Measurements from ENCODE around the gene ATXN10.
A peak's percentile ranks its signal among the peaks of the same experiment; 100 is the strongest.

ATXN10 gene

GRCh38 chr22:45775062-45775461 is 103.4 kb downstream of the ATXN10 start:
- Histone ChIP-seq H3K27me3 (ENCODE audit: low read depth, low read length) (no peaks in the 10 kb centered on the region), H3K36me3 (replicated peaks; ENCODE audit: low read depth, low read length) (peaks cover 13% of the 10 kb centered on the region), H3K4me2 (ENCODE audit: low read length) (peak overlapping the region; percentile 68), H3K79me2 (ENCODE audit: low read length) (peaks cover 16% of the 10 kb centered on the region), H4K20me1 (ENCODE audit: insufficient read depth, low read length) (peaks cover 6% of the 10 kb centered on the region; the same call in 1 of the 2 replicates), H3K9me3 (ENCODE audit: insufficient read depth, low read length) (peaks cover 20% of the 10 kb centered on the region; the same call in 1 of the 2 replicates), H3K4me3 (ENCODE audit: low read length) (peak overlapping the region; percentile 48), H2AFZ (ENCODE audit: low read depth, low read length) (no peak overlapping the region), H3K27ac (ENCODE audit: low read length) (peak overlapping the region; percentile 7; the same call in 1 of the 2 replicates), H3K4me1 (ENCODE audit: low read length) (peaks cover 47% of the 10 kb centered on the region), H3K9ac (ENCODE audit: low read length) (no peak overlapping the region)
- TF ChIP-seq, protein P1, sequence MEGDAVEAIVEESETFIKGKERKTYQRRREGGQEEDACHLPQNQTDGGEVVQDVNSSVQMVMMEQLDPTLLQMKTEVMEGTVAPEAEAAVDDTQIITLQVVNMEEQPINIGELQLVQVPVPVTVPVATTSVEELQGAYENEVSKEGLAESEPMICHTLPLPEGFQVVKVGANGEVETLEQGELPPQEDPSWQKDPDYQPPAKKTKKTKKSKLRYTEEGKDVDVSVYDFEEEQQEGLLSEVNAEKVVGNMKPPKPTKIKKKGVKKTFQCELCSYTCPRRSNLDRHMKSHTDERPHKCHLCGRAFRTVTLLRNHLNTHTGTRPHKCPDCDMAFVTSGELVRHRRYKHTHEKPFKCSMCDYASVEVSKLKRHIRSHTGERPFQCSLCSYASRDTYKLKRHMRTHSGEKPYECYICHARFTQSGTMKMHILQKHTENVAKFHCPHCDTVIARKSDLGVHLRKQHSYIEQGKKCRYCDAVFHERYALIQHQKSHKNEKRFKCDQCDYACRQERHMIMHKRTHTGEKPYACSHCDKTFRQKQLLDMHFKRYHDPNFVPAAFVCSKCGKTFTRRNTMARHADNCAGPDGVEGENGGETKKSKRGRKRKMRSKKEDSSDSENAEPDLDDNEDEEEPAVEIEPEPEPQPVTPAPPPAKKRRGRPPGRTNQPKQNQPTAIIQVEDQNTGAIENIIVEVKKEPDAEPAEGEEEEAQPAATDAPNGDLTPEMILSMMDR (IDR thresholded peaks at IDR 0.05; ENCODE audit: low read depth, low read length) = no peak
- no peak for TF ChIP-seq EZH2phosphoT487 (IDR thresholded peaks at IDR 0.05; ENCODE audit: low read depth)

DNA sequence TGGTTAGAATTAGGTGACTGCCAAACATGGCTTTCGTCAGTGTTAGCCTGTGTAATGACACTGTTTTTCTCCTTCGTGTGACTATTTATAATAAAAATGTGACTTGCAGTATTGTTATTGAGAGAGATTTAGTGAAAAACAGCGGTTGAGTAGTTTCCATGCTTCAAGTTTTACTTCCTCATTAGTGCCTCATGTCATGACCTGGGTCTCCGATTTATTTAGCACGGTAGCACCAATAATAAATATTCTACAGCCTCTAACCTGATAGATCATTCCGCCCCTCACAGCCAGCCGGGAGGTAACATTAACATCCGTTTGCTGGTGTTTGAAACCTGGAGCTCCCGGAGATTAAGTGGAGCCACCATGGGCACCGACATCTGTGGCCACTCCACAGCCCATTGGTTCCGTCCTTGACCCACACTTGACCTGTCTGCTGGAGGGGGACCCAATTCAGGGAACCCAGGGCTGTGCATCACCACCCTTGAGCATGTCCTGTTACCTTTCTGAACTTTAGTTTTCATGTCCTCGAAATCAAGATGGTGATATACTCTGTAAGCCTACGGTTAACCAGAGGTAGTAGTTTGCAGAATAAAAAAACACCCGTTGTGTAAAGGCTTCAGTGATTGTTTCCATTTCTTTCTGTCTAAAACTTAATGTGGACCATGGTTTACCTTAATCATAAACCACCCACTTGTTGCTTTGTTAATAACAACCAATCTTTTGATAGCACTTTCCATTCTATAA is 104.1 kb downstream of the ATXN10 start:
- no peaks in the 10 kb centered on the region for H3K27me3 ChIP-seq (ENCODE audit: low read depth, low read length)
- H3K4me2 ChIP-seq (ENCODE audit: low read length) = peak overlapping the region; percentile 68
- peak overlapping the region; percentile 48 for H3K4me3 ChIP-seq (ENCODE audit: low read length)
- H3K27ac ChIP-seq (ENCODE audit: low read length) = peak overlapping the region; percentile 7; the same call in 1 of the 2 replicates
- TF ChIP-seq, protein P1 (IDR thresholded peaks at IDR 0.05; ENCODE audit: low read depth, low read length) = no peak
- peaks cover 47% of the 10 kb centered on the region for H3K4me1 ChIP-seq (ENCODE audit: low read length)
- peaks cover 20% of the 10 kb centered on the region; the same call in 1 of the 2 replicates for H3K9me3 ChIP-seq (ENCODE audit: insufficient read depth, low read length)
- H3K36me3 ChIP-seq (replicated peaks; ENCODE audit: low read depth, low read length) = peaks cover 13% of the 10 kb centered on the region
- H3K79me2 ChIP-seq (ENCODE audit: low read length) = peaks cover 16% of the 10 kb centered on the region
- H3K9ac ChIP-seq (ENCODE audit: low read length) = no peak overlapping the region
- H2AFZ ChIP-seq (ENCODE audit: low read depth, low read length) = no peak overlapping the region
- peaks cover 6% of the 10 kb centered on the region; the same call in 1 of the 2 replicates for H4K20me1 ChIP-seq (ENCODE audit: insufficient read depth, low read length)

GRCh38 chr22:45776313-45776585 is 104.6 kb downstream of the ATXN10 start:
- Histone ChIP-seq H3K79me2 (ENCODE audit: low read length) (peaks cover 16% of the 10 kb centered on the region), H3K27ac (ENCODE audit: low read length) (no peak overlapping the region), H3K4me2 (ENCODE audit: low read length) (no peak overlapping the region; the same call in 1 of the 2 replicates), H3K9me3 (ENCODE audit: insufficient read depth, low read length) (peaks cover 20% of the 10 kb centered on the region; the same call in 1 of the 2 replicates), H4K20me1 (ENCODE audit: insufficient read depth, low read length) (peaks cover 6% of the 10 kb centered on the region; the same call in 1 of the 2 replicates), H3K36me3 (replicated peaks; ENCODE audit: low read depth, low read length) (peaks cover 9% of the 10 kb centered on the region), H3K9ac (ENCODE audit: low read length) (no peak overlapping the region), H3K4me3 (ENCODE audit: low read length) (no peak overlapping the region), H2AFZ (ENCODE audit: low read depth, low read length) (no peak overlapping the region), H3K27me3 (ENCODE audit: low read depth, low read length) (no peaks in the 10 kb centered on the region), H3K4me1 (ENCODE audit: low read length) (peaks cover 47% of the 10 kb centered on the region)
- TF ChIP-seq, protein P1 (IDR thresholded peaks at IDR 0.05; ENCODE audit: low read depth, low read length) = no peak
- TF ChIP-seq EZH2phosphoT487 (IDR thresholded peaks at IDR 0.05; ENCODE audit: low read depth) = no peak

DNA sequence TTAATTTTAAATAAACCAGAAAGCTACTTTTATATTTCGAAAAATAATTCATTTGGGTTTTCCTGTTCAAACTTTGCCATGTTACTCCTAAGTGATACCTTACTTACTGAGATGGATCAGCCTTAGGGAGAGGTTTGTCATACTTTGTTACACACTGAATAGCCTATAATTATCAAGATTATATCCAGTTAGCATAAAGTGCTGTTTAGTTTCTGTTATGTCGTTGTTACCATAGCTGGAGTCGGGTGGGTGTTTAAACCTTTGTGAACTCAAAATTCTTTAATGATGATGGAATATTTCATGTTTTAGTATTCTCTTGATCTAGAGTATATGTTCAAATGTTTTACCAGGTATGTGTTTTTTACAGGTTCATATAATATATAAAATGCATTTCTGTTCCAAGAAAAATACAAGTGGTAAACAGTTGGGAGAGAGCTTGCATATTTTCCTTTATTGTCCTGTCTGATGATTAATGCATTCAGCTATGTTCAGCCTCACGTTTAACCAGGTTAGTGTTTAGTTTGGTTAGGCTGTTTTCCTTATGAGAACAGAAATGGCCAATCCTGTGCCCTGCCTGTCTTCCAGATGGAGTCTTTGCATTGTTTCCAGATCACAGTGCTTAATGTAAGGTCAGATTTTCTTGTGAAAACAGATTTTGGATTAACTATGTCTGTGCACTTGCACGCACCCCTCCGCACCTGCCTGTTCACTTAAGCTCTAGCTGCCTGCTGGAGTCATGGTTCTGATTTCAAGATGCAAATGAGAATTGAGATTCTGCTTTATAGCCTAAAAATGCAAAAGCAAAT is 105.6 kb downstream of the ATXN10 start:
- peak overlapping the region; percentile 9; the same call in 1 of the 2 replicates for H3K4me2 ChIP-seq (ENCODE audit: low read length)
- H3K4me1 ChIP-seq (ENCODE audit: low read length) = peaks cover 41% of the 10 kb centered on the region

More for the DNA sequence above, 105.6 kb downstream of the ATXN10 start:
- Histone ChIP-seq H3K9me3 (ENCODE audit: insufficient read depth, low read length) (peaks cover 20% of the 10 kb centered on the region; the same call in 1 of the 2 replicates), H3K36me3 (replicated peaks; ENCODE audit: low read depth, low read length) (peaks cover 6% of the 10 kb centered on the region), H3K4me3 (ENCODE audit: low read length) (no peak overlapping the region), H3K27ac (ENCODE audit: low read length) (no peak overlapping the region), H4K20me1 (ENCODE audit: insufficient read depth, low read length) (peaks cover 6% of the 10 kb centered on the region; the same call in 1 of the 2 replicates), H3K27me3 (ENCODE audit: low read depth, low read length) (no peaks in the 10 kb centered on the region), H3K9ac (ENCODE audit: low read length) (no peak overlapping the region), H3K79me2 (ENCODE audit: low read length) (peaks cover 16% of the 10 kb centered on the region), H2AFZ (ENCODE audit: low read depth, low read length) (no peak overlapping the region)
- TF ChIP-seq, protein P1 (IDR thresholded peaks at IDR 0.05; ENCODE audit: low read depth, low read length) = no peak
- no peak for TF ChIP-seq EZH2phosphoT487 (IDR thresholded peaks at IDR 0.05; ENCODE audit: low read depth)

Data from OCI-LY3 (cell line).